ENCODE data around the gene ADK. TPM values are rescaled to one million over a fixed set of nuclear protein-coding genes. Genes with fewer than 3 reads are reported as not detected.

The ADK gene
- total RNA-seq, 1 experiment from 2014 or later = 159 TPM

- peaks cover 16% of the 10 kb centered on the region for H3K9me3 ChIP-seq (ENCODE audit: insufficient read depth, low read depth)
- H3K9me2 ChIP-seq (ENCODE audit: insufficient read depth) = no peaks in the 10 kb centered on the region
- TF ChIP-seq CTCF (conservative IDR thresholded peaks at IDR 0.05) = no peak
- no peak for TF ChIP-seq EZH2 (IDR thresholded peaks at IDR 0.05; ENCODE audit: low read depth)
- no TSS peak for BruUV-seq (replicated peaks)
- no peak overlapping the region for H3K4me2 ChIP-seq
- H3F3A ChIP-seq (ENCODE audit: insufficient read depth, low read depth) = no peaks in the 10 kb centered on the region
- H3K4me1 ChIP-seq (replicated peaks; ENCODE audit: insufficient read depth) = no peaks in the 10 kb centered on the region
- intact Hi-C loops (cut with micrococcal nuclease; ENCODE audit: unreplicated experiment) = no loop called here
- POLR2A ChIA-PET (ENCODE audit: unreplicated experiment) = no interaction called here
- no peaks in the 10 kb centered on the region for H3K36me3 ChIP-seq (ENCODE audit: low read depth)
- H3K27me3 ChIP-seq (ENCODE audit: insufficient read depth, low read depth) = no peaks in the 10 kb centered on the region
- no peaks in the 10 kb centered on the region for H4K20me1 ChIP-seq (ENCODE audit: insufficient read depth)
- H3K4me3 ChIP-seq = no peak overlapping the region
- H3K79me2 ChIP-seq (ENCODE audit: low read depth) = no peaks in the 10 kb centered on the region
- DNase-seq = no peak
- H2AFZ ChIP-seq = no peak overlapping the region
- CTCF ChIA-PET = no interaction called here
- H3K27ac ChIP-seq = no peak overlapping the region
These were observed 359.6 kb downstream of the ADK start for GRCh38 chr10:74510594-74510993.

- TF ChIP-seq CTCF (conservative IDR thresholded peaks at IDR 0.05) (no peak), EZH2 (IDR thresholded peaks at IDR 0.05; ENCODE audit: low read depth) (no peak)
- Histone ChIP-seq H3K27ac (no peak overlapping the region), H2AFZ (no peak overlapping the region), H3K9me3 (ENCODE audit: insufficient read depth, low read depth) (peaks cover 16% of the 10 kb centered on the region), H3K4me2 (no peak overlapping the region), H3K4me1 (replicated peaks; ENCODE audit: insufficient read depth) (no peaks in the 10 kb centered on the region), H3K79me2 (ENCODE audit: low read depth) (no peaks in the 10 kb centered on the region), H3K9me2 (ENCODE audit: insufficient read depth) (no peaks in the 10 kb centered on the region), H3K4me3 (no peak overlapping the region), H3K36me3 (ENCODE audit: low read depth) (no peaks in the 10 kb centered on the region), H4K20me1 (ENCODE audit: insufficient read depth) (no peaks in the 10 kb centered on the region), H3K27me3 (ENCODE audit: insufficient read depth, low read depth) (no peaks in the 10 kb centered on the region), H3F3A (ENCODE audit: insufficient read depth, low read depth) (no peaks in the 10 kb centered on the region)
- BruUV-seq (replicated peaks) = no TSS peak
- POLR2A ChIA-PET (ENCODE audit: unreplicated experiment) = no interaction called here
- no peak for DNase-seq
- intact Hi-C loops (cut with micrococcal nuclease; ENCODE audit: unreplicated experiment) = no loop called here
- CTCF ChIA-PET = no interaction called here
These were observed 360.0 kb downstream of the ADK start for GRCh38 chr10:74511051-74511450.

- intact Hi-C loops (cut with micrococcal nuclease; ENCODE audit: unreplicated experiment) = no loop called here
- 0 out of 2 replicates have a peak, but pooled peaks cover 3% of the 10 kb centered on the region for H3K9me2 ChIP-seq (ENCODE audit: insufficient read depth)
- no peaks in the 10 kb centered on the region for H3K27me3 ChIP-seq (ENCODE audit: insufficient read depth, low read depth)
- ChIA-PET CTCF (no interaction called here), POLR2A (ENCODE audit: unreplicated experiment) (interaction anchor here (0.6 kb wide), 1 partner anchor 133 kb away, joined by 7 read pairs; no protein-coding TSS in a partner anchor)
- no peaks in the 10 kb centered on the region for H4K20me1 ChIP-seq (ENCODE audit: insufficient read depth)
- H3K4me3 ChIP-seq = no peak overlapping the region
- no peak for TF ChIP-seq EZH2 (IDR thresholded peaks at IDR 0.05; ENCODE audit: low read depth)
- no peak for TF ChIP-seq CTCF (conservative IDR thresholded peaks at IDR 0.05)
- H3K9me3 ChIP-seq (ENCODE audit: insufficient read depth, low read depth) = peaks cover 16% of the 10 kb centered on the region
- no peak overlapping the region for H3K27ac ChIP-seq
- no peak overlapping the region for H2AFZ ChIP-seq
- H3K79me2 ChIP-seq (ENCODE audit: low read depth) = no peaks in the 10 kb centered on the region
- H3K4me1 ChIP-seq (replicated peaks; ENCODE audit: insufficient read depth) = no peaks in the 10 kb centered on the region
- H3F3A ChIP-seq (ENCODE audit: insufficient read depth, low read depth) = no peaks in the 10 kb centered on the region
- H3K4me2 ChIP-seq = no peak overlapping the region
- DNase-seq = no peak
- no TSS peak for BruUV-seq (replicated peaks)
- no peaks in the 10 kb centered on the region for H3K36me3 ChIP-seq (ENCODE audit: low read depth)
These were observed 363.3 kb downstream of the ADK start for GRCh38 chr10:74514322-74514721.
